ENCODE measurements around the gene RTN3. TPM values are rescaled to one million over a fixed set of nuclear protein-coding genes. Genes with fewer than 3 reads are reported as not detected.

The RTN3 gene
- total and polyA plus RNA-seq, 9 of the 15 experiments (the other 6 are each of a cell fraction or from before 2014, with no cell fraction given) = 41.6 to 169 (median 93.5) TPM

- TF ChIP-seq NR2C1 (IDR thresholded peaks at IDR 0.05) (no peak), NR2C1 (tag; IDR thresholded peaks at IDR 0.05) (no peak), KAT7 (CRISPR knock-in tag; IDR thresholded peaks at IDR 0.05; ENCODE audit: borderline replicate concordance) (peak; percentile 92; the same call in 1 of the 2 replicates), ZEB2 (IDR thresholded peaks at IDR 0.05) (no peak), ZBTB5 (IDR thresholded peaks at IDR 0.05) (peak; percentile 40; the same call in 1 of the 2 replicates), ZNF778 (CRISPR knock-in tag; IDR thresholded peaks at IDR 0.05) (no peak), GTF3C2 (IDR thresholded peaks at IDR 0.05; ENCODE audit: borderline replicate concordance, extremely low read depth, insufficient read length) (no peak), PHF21A (IDR thresholded peaks at IDR 0.05; ENCODE audit: borderline replicate concordance, low read depth) (no peak), ZNF431 (CRISPR knock-in tag; IDR thresholded peaks at IDR 0.05) (no peak), THRA (IDR thresholded peaks at IDR 0.05) (no peak), HMG20A (CRISPR knock-in tag; conservative IDR thresholded peaks at IDR 0.05) (no peak), ZBTB7A (IDR thresholded peaks at IDR 0.05; ENCODE audit: borderline replicate concordance, control insufficient read depth, low read depth, low read length) (peak; percentile 60; the same call in 1 of the 2 replicates), TAF1 (IDR thresholded peaks at IDR 0.05; ENCODE audit: control insufficient read depth, extremely low read depth, insufficient read depth, low read length, severe bottlenecking) (peak; percentile 97), ILK (tag; IDR thresholded peaks at IDR 0.05; ENCODE audit: borderline replicate concordance, low read depth) (no peak), ZNF79 (CRISPR knock-in tag; IDR thresholded peaks at IDR 0.05; ENCODE audit: low read depth) (no peak), JUN (IDR thresholded peaks at IDR 0.05; ENCODE audit: borderline replicate concordance, low read depth, low read length) (peak; percentile 33; the same call in 1 of the 2 replicates), JUN (CRISPR knock-in tag; IDR thresholded peaks at IDR 0.05; ENCODE audit: borderline replicate concordance) (no peak; the same call in 1 of the 2 replicates), ELF2 (CRISPR knock-in tag; IDR thresholded peaks at IDR 0.05) (0 out of 2 replicates have a peak, but pooled peaks have one; percentile 14), TEAD1 (CRISPR knock-in tag; IDR thresholded peaks at IDR 0.05) (0 out of 4 replicates have a peak, but pooled peaks of 1 of the 2 experiments have one; percentile 53), CBFA2T2 (conservative IDR thresholded peaks at IDR 0.05) (no peak)
Observed at GRCh38 chr11:63681321-63682065, at the start of gene RTN3 (continued).

Data from K562 (cell line).